IMR-90 (cell line): ENCODE data around the gene SLC6A3. TPM values are rescaled to one million over a fixed set of nuclear protein-coding genes. Genes with fewer than 3 reads are reported as not detected.

Experiments used
- ATAC-seq: fragments of 200-7000 bp; cut with Tn5 transposase; 2 replicates; pipeline ENCODE4 v1.9.1; 2020; ENCODE audit warnings: low read depth, mild to moderate bottlenecking, moderate library complexity
- BruUV-seq: library from RNA; stranded (reverse); fragments of 400-500 nt; replicated peaks from 2 replicates; lab custom pipeline; 2021; lab: Mats Ljungman, UMichigan
- CTCF ChIA-PET: fragments of 300-600 bp; formaldehyde crosslinking; extraction: SDS; loops from one replicate; lab custom pipeline; 2021; ENCODE audit warnings: antibody characterized with exemption; lab: Yijun Ruan, JAX
- POLR2A ChIA-PET: fragments of 300-600 bp; sonication (Branson Sonifier 250); formaldehyde crosslinking; loops from one replicate; lab custom pipeline; 2022; ENCODE audit warnings: antibody characterized with exemption; ENCODE audit not compliant: unreplicated experiment; lab: Charles Lee
- DNase-seq: peaks from one replicate; pipeline ENCODE4 v3.0.0; 2013
- H2AFZ ChIP-seq: replicated peaks from 2 replicates; pipeline ENCODE3; 2013; ENCODE audit warnings: low read length, mild to moderate bottlenecking; ENCODE audit not compliant: poor library complexity
- H2AK5ac ChIP-seq: 2 replicates; pipeline ENCODE4 v1.6.1; 2013; ENCODE audit warnings: low read depth, low read length, inconsistent platforms
- H2AK9ac ChIP-seq: replicated peaks from 2 replicates; pipeline ENCODE3; 2013; ENCODE audit warnings: mild to moderate bottlenecking, low read depth, low read length, moderate library complexity; ENCODE audit not compliant: poor library complexity
- H2BK120ac ChIP-seq: 2 replicates; pipeline ENCODE4 v1.6.1; 2013; ENCODE audit warnings: low read depth, low read length, inconsistent platforms
- H2BK15ac ChIP-seq: 3 replicates; pipeline ENCODE4 v1.6.1; 2013; ENCODE audit warnings: low read depth, low read length, inconsistent platforms
- H2BK20ac ChIP-seq: 2 replicates; pipeline ENCODE4 v1.6.1; 2013; ENCODE audit warnings: low read depth, mild to moderate bottlenecking, inconsistent platforms, low read length, moderate library complexity
- H2BK5ac ChIP-seq: 2 replicates; pipeline ENCODE4 v1.6.1; 2013; ENCODE audit warnings: mild to moderate bottlenecking, low read depth, low read length, inconsistent platforms; ENCODE audit not compliant: poor library complexity, severe bottlenecking
- H3K14ac ChIP-seq: replicated peaks from 2 replicates; pipeline ENCODE4 v1.6.1; 2013; ENCODE audit warnings: low read depth, low read length, inconsistent platforms
- H3K18ac ChIP-seq: 2 replicates; pipeline ENCODE4 v1.6.1; 2013; ENCODE audit warnings: low read depth, low read length, control low read depth
- H3K23ac ChIP-seq: 2 replicates; pipeline ENCODE4 v1.6.1; 2013; ENCODE audit warnings: low read depth, low read length, inconsistent platforms
- H3K27ac ChIP-seq: 2 replicates; pipeline ENCODE4 v1.5.1; 2013; ENCODE audit warnings: mild to moderate bottlenecking, control low read depth, low read length; ENCODE audit not compliant: insufficient read depth
- H3K27me3 ChIP-seq: 2 replicates; pipeline ENCODE4 v1.6.1; 2013; ENCODE audit warnings: low read length; ENCODE audit not compliant: control insufficient read depth, insufficient read depth
- H3K36me3 ChIP-seq: 2 replicates; pipeline ENCODE4 v1.6.1; 2013; ENCODE audit warnings: low read length, mixed read lengths; ENCODE audit not compliant: control insufficient read depth, insufficient read depth
- H3K4ac ChIP-seq: 2 replicates; pipeline ENCODE4 v1.6.1; 2013; ENCODE audit warnings: low read depth, low read length, inconsistent platforms
- H3K4me1 ChIP-seq: 2 replicates; pipeline ENCODE4 v1.6.1; 2013; ENCODE audit warnings: low read length, mixed read lengths; ENCODE audit not compliant: control insufficient read depth, insufficient read depth
- H3K4me2 ChIP-seq: 2 replicates; pipeline ENCODE4 v1.6.1; 2013; ENCODE audit warnings: low read depth, mild to moderate bottlenecking, control low read depth, low read length, moderate library complexity
- H3K4me3 ChIP-seq: 2 replicates; pipeline ENCODE4 v1.5.1; 2013; ENCODE audit warnings: low read depth, mild to moderate bottlenecking, control low read depth, low read length, moderate library complexity; ENCODE audit not compliant: insufficient read depth
- H3K56ac ChIP-seq: 2 replicates; pipeline ENCODE4 v1.6.1; 2013; ENCODE audit warnings: low read length, inconsistent platforms; ENCODE audit not compliant: insufficient read depth; ENCODE audit errors: extremely low read depth
- H3K79me1 ChIP-seq, 2 experiments: 2 replicates each; pipeline ENCODE4 v1.6.1; 2013; ENCODE audit warnings: low read length in 2 of 2, inconsistent platforms in 1 of 2, low read depth in 1 of 2
- H3K9ac ChIP-seq: 2 replicates; pipeline ENCODE4 v1.6.1; 2013; ENCODE audit warnings: low read depth, low read length, control low read depth
- H3K9me1 ChIP-seq: 2 replicates; pipeline ENCODE4 v1.6.1; 2013; ENCODE audit warnings: low read length, inconsistent platforms; ENCODE audit not compliant: insufficient read depth
- H3K9me3 ChIP-seq: 2 replicates; pipeline ENCODE4 v1.6.1; 2013; ENCODE audit warnings: low read length; ENCODE audit not compliant: control insufficient read depth, insufficient read depth
- H4K20me1 ChIP-seq: 2 replicates; pipeline ENCODE4 v1.6.1; 2013; ENCODE audit warnings: low read length, inconsistent platforms; ENCODE audit not compliant: insufficient read depth
- H4K5ac ChIP-seq: 2 replicates; pipeline ENCODE4 v1.6.1; 2013; ENCODE audit warnings: mild to moderate bottlenecking, low read depth, low read length, control low read depth
- H4K8ac ChIP-seq, 2 experiments: 2 replicates each; pipeline ENCODE4 v1.6.1; 2013; ENCODE audit warnings: low read depth in 2 of 2, low read length in 2 of 2, control low read depth in 1 of 2, inconsistent platforms in 1 of 2
- H4K91ac ChIP-seq: 2 replicates; pipeline ENCODE4 v1.6.1; 2013; ENCODE audit warnings: low read depth, low read length, inconsistent platforms; ENCODE audit not compliant: insufficient read depth
- BHLHE40 ChIP-seq: fragments of 150-350 bp; IDR thresholded peaks from 2 replicates; pipeline ENCODE4 v1.6.1; 2016; ENCODE audit warnings: mild to moderate bottlenecking, low read depth, low read length
- CEBPB ChIP-seq: IDR thresholded peaks from 2 replicates; pipeline ENCODE4 v1.6.1; 2012; ENCODE audit warnings: low read depth, low read length, improper control_type of control experiment
- CHD1 ChIP-seq: IDR thresholded peaks from 2 replicates; pipeline ENCODE4 v1.6.1; 2012; ENCODE audit warnings: low read depth, low read length, improper control_type of control experiment
- CTCF ChIP-seq: conservative IDR thresholded peaks from 2 replicates; pipeline ENCODE4 v1.5.1; 2012; ENCODE audit warnings: mild to moderate bottlenecking, low read depth, low read length, improper control_type of control experiment
- ELK1 ChIP-seq: fragments of 150-350 bp; IDR thresholded peaks from 2 replicates; pipeline ENCODE4 v1.6.1; 2016; ENCODE audit warnings: low read depth, mild to moderate bottlenecking, low read length, moderate library complexity, borderline replicate concordance
- FOS ChIP-seq: fragments of 150-350 bp; IDR thresholded peaks from 2 replicates; pipeline ENCODE4 v1.6.1; 2016; ENCODE audit warnings: low read depth, low read length
- MAFK ChIP-seq: IDR thresholded peaks from 2 replicates; pipeline ENCODE4 v1.6.1; 2012; ENCODE audit warnings: low read depth, low read length, improper control_type of control experiment
- MAZ ChIP-seq: IDR thresholded peaks from 2 replicates; pipeline ENCODE4 v1.6.1; 2012; ENCODE audit warnings: low read depth, mild to moderate bottlenecking, low read length, improper control_type of control experiment, moderate library complexity, borderline replicate concordance
- MXI1 ChIP-seq: IDR thresholded peaks from 2 replicates; pipeline ENCODE4 v1.6.1; 2012; ENCODE audit warnings: low read depth, mild to moderate bottlenecking, low read length, moderate library complexity, borderline replicate concordance
- POLR2A ChIP-seq: IDR thresholded peaks from 2 replicates; pipeline ENCODE4 v1.6.1; 2012; ENCODE audit warnings: mild to moderate bottlenecking, low read depth, low read length
- RAD21 ChIP-seq: IDR thresholded peaks from 2 replicates; pipeline ENCODE4 v1.6.1; 2012; ENCODE audit warnings: low read length, improper control_type of control experiment
- RCOR1 ChIP-seq: IDR thresholded peaks from 2 replicates; pipeline ENCODE4 v1.6.1; 2012; ENCODE audit warnings: mild to moderate bottlenecking, low read length, improper control_type of control experiment; ENCODE audit not compliant: insufficient replicate concordance
- RFX5 ChIP-seq: IDR thresholded peaks from 2 replicates; pipeline ENCODE4 v1.8.0; 2012; ENCODE audit warnings: low read depth, mild to moderate bottlenecking, low read length, moderate library complexity
- USF2 ChIP-seq: fragments of 150-350 bp; IDR thresholded peaks from 2 replicates; pipeline ENCODE4 v1.6.1; 2017; ENCODE audit warnings: mild to moderate bottlenecking, antibody characterized with exemption, low read length, low read depth
- WGBS, 2 experiments: methylation state at CpG; one replicate each; pipeline versions ENCODE4 v1.1.5 to v1.1.7; 2013; ENCODE audit warnings: missing lambda C conversion rate in 2 of 2; ENCODE audit not compliant: insufficient read length in 1 of 2; ENCODE audit errors: extremely low coverage in 2 of 2; 5-methylcytosine and 5-hydroxymethylcytosine counted together
- dilution Hi-C: fragments of 300-500 bp; cut with HindIII; formaldehyde crosslinking; loops from one replicate; pipeline ENCODE4 v1.14.3; 2018; ENCODE audit warnings: low sequenced_read_pairs; ENCODE audit not compliant: unreplicated experiment
- in situ Hi-C: fragments of 300-500 bp; cut with MboI; formaldehyde crosslinking; loops from 3 replicates; pipeline ENCODE4 v1.14.3; 2019; ENCODE audit warnings: low sequenced_read_pairs, inconsistent platforms, mixed read lengths
- intact Hi-C: fragments of 100-400 bp; cut with micrococcal nuclease; formaldehyde crosslinking; loops from 2 replicates; pipeline ENCODE4 v1.10.0; 2022
- polyA plus RNA-seq, 3 experiments: library from polyadenylated mRNA; depleted of rRNA; stranded (reverse); fragments of >200 nt; gene quantifications; 2 replicates each; pipeline ENCODE4 v1.2.3, GENCODE V29; 2012; ENCODE audit warnings: low replicate concordance in 1 of 3
- total RNA-seq: library from RNA; depleted of rRNA; stranded (reverse); fragments of >200 nt; gene quantifications from 2 replicates; pipeline ENCODE4 v1.2.3, GENCODE V29; 2012

The SLC6A3 gene
- total and polyA plus RNA-seq, 2 of the 4 experiments (the other 2 are of a cell fraction): not detected

- CTCF ChIA-PET: no interaction called here
- Histone ChIP-seq H3K4me3 (no peak overlapping the region), H2AK9ac (no peak overlapping the region), H3K23ac (no peak overlapping the region), H3K14ac (no peak overlapping the region), H2BK5ac (no peak overlapping the region), H3K56ac (no peak overlapping the region), H2AFZ (no peak overlapping the region), H2BK120ac (no peak overlapping the region), H3K9me1 (no peaks in the 10 kb centered on the region), H4K5ac (no peak overlapping the region), H3K9ac (no peak overlapping the region), H3K4me2 (no peak overlapping the region), H3K27me3 (peaks cover 13% of the 10 kb centered on the region; the same call in 1 of the 2 replicates), H4K8ac (no peak overlapping the region), H2BK15ac (no peak overlapping the region), H4K91ac (no peak overlapping the region), H2AK5ac (no peak overlapping the region), H3K18ac (no peak overlapping the region), H2BK20ac (no peak overlapping the region), H3K36me3 (no peaks in the 10 kb centered on the region), H4K20me1 (no peaks in the 10 kb centered on the region), H3K27ac (no peak overlapping the region), H3K79me1 (no peaks in the 10 kb centered on the region), H3K9me3 (no peaks in the 10 kb centered on the region), H3K4ac (no peak overlapping the region), H3K4me1 (no peaks in the 10 kb centered on the region)
- dilution Hi-C loops: no loop called here
- no TSS peak for BruUV-seq
- intact Hi-C loops: no loop called here
- TF ChIP-seq RAD21 (no peak), MAFK (no peak), RCOR1 (no peak), CHD1 (no peak), MAZ (no peak), FOS (no peak), USF2 (no peak), CEBPB (no peak), POLR2A (no peak), ELK1 (no peak), MXI1 (no peak), BHLHE40 (no peak), CTCF (no peak), RFX5 (no peak)
- ATAC-seq: no peak
- in situ Hi-C loops: no loop called here
- DNase-seq: no peak
- POLR2A ChIA-PET: no interaction called here
- 52% methylated on average over 2 of the region's 16 CpGs; no CpG with 5 or more reads in 1 of the 2 experiments for WGBS, 2 experiments
These were observed 33.1 kb downstream of the SLC6A3 start for GRCh38 chr5:1412163-1412562.
